Umbilical cord (tissue), 2 donors: ENCODE results near the gene REC114. TPM values are rescaled to one million over a fixed set of nuclear protein-coding genes. Genes with fewer than 3 reads are reported as not detected.
"Not testable (repeated sequence)": the region's sequence is repeated elsewhere in the genome, so short reads cannot be mapped to it uniquely, and the experiment has no call there.

Experiments
- DNase-seq: peaks from one replicate; pipeline ENCODE4 v3.0.0-alpha.2; 2015; ENCODE audit warnings: low spot score
- total RNA-seq: library from RNA; depleted of rRNA; stranded (reverse); fragments of >200 nt; gene quantifications from one replicate; pipeline ENCODE4 v1.2.3, GENCODE V29; 2014; ENCODE audit warnings: low replicate concordance; ENCODE audit not compliant: insufficient read depth

Gene REC114, protein sequence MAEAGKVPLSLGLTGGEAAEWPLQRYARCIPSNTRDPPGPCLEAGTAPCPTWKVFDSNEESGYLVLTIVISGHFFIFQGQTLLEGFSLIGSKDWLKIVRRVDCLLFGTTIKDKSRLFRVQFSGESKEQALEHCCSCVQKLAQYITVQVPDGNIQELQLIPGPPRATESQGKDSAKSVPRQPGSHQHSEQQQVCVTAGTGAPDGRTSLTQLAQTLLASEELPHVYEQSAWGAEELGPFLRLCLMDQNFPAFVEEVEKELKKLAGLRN
- total RNA-seq: not detected

DNA sequence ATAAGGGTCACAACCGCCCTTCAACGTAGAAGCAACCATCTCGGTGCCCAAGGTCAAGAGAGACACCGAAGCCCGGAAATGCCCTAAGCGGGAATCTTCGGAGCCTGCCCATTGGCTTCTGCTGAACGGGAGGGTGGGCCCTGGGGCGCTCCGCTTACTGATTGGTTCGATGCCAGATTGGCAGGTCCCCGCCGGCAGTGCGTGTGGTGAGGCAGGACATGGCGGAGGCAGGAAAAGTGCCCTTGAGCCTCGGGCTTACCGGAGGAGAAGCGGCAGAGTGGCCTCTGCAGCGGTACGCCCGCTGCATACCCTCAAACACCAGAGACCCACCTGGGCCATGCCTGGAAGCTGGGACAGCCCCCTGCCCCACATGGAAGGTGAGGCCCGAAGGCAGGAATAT, at the start of gene REC114:
TSS of gene REC114 (plus strand) at position 197 of the 400 bp plus-strand sequence. CDS start at position 219, 22 bp downstream.
- DNase-seq: no peak

DNA sequence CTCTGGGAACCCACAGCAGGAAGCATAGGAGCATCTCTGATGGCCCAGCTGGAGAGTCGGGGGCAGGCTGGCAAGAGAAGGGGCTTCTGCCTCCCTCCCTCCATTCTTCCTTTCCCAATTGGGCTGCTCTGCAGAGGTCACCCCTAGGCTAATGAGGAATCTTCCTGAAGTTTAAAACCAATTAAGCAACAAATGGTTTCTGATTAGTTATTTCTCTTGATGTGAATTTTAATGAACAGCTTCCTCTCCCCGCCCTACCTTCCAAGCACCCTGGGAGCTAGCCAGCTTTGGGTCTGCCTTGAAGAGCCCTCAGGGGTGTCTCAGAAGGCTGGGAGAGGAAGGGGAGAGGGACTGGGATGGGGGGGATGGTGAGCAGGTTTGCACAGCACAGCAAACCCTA, 49.6 kb upstream of the REC114 start:
- no peak for DNase-seq

DNA sequence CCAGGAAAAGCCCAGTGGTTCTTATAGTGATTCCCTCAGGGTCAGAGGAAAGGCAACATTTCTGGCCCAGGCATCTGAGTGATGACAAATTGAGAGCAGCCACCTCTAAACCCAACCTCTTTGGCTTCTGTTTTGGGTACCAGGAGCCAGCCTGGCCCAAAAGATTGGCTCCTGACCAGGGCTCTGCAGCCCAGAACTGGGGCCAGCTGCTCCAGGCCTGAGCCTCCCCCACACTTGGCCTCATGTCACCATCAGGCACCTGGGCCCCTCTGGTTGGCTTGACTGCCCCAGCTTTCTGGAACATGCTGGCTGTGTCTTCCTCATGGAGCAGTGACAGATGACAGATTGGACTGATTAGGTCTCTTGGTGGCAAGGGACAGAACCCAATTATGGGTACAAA, 48.2 kb upstream of the REC114 start:
- no peak for DNase-seq

DNA sequence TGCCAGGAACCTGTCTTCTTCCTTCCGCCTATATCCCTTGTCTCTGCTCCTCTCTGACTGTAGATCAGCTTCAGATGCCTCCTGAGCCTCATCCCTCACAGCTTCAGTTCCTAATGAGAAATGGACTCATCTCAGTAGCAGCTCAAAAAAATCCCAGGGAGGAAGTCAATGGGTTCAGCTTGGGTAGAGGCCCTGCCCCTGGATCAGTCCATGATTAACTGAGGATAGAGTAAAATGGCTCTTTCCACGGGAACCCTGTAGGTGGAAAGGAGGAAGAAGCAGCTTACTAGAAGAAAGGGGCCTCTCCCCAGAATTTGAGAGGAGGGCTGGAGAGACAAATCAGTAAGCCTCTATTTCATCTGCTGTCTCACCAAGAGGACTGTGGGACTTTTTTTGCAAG, 47.3 kb upstream of the REC114 start:
- DNase-seq: no peak

DNA sequence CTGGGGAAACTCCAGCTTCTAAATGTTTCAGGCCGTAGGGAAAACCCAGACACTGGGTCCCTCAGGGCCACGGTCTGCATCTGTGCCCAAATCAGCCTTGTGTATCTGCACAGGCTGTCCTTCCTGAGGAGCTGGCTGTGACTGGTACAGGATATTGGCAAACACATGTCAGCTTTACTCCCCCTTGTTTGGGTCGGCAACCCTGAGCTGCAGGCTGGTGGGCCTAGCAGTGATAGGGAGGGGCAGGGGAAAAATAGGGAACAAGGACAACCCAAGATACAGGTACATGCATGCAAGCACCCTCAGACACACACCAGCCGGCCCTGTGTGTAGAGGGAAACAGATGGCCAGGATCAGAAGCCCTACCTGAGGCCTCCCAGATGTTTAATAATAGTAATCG, 45.5 kb upstream of the REC114 start:
- no peak for DNase-seq

DNA sequence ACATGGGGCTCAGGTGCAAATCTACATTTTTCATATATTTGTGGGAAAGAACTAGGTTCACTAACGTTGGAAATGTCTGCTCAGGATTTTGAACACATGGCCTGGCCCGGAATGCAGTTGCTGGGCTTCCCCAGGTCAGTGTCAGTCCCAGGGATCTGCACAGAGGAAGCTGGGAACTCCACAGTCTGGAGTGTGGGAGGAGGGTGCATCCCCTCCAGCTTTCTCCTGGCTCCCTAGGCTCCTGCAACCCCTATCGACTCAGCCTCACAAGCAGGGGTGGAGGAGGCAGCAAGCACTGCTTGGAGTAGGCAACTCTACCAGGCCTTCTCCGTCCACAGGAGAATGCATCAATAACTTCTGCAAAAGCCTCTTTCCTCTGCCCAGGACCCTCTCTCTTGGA, 44.1 kb upstream of the REC114 start:
- DNase-seq: no peak

DNA sequence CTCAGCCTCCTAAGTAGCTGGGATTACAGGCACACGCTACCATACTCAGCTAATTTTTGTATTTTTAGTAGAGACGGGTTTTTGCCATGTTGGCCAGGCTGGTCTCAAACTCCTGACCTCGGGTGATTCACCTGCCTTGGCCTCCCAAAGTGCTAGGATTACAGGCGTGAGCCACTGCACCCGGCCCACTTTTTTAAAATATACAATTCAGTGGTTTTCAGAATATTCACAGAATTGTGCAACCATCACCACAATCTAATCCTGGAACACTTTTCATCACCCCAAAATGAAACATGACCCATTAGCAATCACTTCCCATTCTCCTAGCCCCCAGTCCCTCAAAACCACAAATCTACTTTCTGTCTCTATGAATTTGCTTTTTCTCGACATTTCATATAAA, 42.7 kb upstream of the REC114 start:
- DNase-seq: not testable (repeated sequence)

DNA sequence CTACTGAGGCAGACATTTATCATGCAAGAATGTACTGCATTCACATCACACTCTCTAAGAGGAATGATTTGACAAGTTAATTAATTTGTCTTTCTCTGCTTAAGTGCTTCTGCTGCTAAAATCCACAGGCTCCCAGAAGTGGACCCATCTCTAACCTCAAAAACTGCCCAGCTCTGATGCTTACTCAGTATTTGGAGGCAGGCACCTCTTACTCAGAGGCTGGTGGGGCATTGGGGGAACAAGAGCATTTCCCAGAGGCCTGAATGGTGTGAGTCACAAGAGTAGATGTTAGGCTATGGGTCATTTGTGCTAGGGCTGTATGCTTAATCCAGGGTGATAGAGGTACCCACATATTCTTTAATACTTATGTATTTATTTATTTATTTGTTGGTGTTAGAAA, 39.8 kb upstream of the REC114 start:
- no peak for DNase-seq

DNA sequence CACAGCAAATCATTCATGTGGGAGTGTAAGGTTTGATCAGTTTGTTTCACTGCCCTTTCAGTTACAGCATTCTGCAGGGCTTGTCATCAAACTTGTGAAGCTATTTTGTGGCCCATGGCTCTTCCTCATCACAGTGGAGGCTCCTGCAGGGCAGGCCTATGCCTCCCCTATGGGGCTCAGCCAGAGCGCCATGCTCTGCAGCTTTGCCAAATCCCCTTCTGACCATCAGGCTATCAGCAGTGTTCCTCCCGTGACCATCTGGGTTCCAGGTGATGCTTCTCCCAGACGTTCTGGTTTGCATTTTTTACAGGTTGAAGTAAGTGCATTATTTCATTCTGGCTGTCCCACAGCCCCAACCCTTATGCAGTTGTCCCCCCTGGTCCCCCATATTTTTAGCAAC, 28.1 kb upstream of the REC114 start:
- no peak for DNase-seq

DNA sequence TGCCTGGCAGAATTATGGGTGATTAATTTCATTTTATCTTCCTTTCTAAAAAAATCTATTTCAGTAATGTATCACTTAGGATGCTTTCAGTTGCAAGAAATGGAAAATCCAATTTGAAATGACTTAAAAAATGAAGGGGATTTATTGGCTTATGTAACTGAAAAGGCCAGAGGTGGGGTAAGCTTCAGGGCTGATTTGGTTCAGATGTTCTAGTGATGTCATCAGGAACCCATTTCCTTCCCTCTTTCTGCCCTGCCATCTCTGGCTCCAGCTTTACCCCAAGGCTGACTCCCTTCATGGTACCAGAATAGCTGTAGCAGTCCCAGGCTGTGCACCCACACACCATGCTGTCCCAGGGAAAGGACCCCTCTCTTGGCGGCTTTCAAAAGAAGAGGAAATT, 18.5 kb upstream of the REC114 start:
- no peak for DNase-seq

DNA sequence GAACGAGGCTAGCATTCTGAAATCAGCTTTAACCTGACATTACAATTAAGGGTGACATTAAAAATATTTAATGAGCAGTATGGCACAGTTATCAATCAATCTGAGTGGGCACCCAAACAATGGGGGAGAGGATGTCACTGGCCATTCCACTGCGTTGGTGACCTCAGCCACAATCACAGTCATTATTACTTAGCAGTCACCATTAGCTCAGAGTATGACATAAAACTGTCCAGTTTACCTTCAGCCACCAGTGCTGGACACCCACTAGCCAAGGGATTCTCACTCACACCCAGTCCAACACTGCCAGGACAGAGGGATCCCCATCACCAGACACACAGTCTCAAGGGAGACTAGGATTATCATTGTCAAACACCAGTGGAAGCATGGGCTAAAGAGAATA, 17.5 kb upstream of the REC114 start:
- DNase-seq: no peak

DNA sequence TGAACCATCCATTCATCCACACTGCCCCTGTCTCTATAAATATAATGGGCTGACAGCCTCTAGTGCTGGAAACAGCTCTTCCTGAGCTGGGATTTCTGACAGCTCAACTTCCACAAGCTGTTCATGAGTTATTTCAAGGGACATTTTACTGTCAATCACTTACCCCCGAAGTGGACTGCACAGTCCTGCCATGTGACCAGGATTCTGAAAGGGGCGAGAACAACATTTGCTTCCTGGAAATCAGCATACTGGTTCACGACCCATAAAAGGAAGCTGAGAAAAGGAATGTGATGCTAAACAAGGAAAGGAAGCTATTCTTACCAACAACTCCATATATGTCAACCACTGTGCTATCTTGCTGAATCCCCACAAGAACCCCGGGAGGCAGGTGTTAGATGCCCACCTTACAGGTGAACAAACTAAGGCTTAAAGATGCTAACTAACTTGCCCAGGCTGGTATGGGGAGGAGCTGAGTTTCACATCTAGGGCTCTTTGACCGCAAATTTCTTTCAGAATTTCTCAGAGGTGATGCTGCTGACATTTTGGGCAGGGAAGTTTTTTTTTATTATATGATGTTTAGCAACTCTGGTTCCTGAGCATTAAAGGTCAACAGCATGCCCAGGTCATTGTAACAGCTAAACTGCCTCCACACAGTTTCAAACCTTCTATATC, 16.5 kb upstream of the REC114 start:
- no peak for DNase-seq

DNA sequence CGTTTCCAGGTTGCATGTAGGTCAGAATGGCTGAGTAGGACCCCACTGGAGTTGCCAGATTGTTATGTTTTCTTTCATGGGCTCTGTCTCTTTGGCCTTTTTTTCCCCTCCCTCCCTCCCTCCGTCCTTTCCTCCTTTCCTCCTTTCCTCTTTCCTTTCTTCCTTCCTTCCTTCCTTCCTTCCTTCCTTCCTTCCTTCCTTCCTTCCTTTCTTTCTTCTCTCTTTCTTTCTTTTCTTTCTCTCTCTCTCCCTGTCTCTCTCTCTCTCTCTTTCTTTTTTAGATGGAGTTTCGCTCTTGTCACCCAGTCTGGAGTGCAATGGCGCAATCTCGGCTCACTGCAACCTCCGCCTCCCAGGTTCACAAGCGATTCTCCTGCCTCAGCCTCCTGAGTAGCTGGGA, 11.6 kb upstream of the REC114 start:
- DNase-seq: not testable (repeated sequence)

DNA sequence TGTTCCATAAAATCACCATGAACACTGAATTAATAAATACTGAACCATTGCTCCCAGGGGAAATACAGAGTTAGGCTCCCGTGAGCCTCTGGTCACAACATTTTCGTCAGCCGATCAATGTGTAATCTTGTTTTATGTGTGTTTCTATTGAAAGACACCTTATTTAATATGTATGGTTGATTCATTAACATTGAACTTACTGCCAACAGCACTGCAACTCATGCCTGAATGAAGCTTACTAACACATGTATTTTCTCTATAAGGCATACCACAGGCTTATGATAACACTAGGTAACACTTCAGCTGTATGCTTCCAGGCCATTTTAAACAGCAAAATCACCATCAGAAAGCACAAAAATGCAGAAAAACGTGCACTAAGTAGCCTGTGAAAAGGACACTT, 9.1 kb upstream of the REC114 start:
- no peak for DNase-seq

DNA sequence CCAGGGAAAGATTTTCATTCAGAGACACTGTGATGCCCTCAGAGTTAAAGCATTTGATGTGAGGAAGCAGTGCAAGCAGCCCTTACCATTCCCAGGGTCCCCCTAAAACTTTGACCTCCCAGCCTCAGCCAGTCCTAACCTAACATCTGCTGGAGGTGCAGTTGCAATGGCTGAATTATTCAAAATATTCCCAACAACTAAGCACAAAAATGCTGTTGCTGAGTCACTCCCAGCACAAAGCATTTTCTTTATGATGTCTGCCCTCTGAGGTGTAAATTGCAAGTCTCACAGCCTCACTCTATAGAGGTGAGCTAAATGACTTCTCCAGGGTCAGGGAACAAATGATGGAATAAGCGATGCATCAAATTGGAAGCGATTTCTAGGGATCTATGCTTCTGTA, 6.4 kb upstream of the REC114 start:
- no peak for DNase-seq

DNA sequence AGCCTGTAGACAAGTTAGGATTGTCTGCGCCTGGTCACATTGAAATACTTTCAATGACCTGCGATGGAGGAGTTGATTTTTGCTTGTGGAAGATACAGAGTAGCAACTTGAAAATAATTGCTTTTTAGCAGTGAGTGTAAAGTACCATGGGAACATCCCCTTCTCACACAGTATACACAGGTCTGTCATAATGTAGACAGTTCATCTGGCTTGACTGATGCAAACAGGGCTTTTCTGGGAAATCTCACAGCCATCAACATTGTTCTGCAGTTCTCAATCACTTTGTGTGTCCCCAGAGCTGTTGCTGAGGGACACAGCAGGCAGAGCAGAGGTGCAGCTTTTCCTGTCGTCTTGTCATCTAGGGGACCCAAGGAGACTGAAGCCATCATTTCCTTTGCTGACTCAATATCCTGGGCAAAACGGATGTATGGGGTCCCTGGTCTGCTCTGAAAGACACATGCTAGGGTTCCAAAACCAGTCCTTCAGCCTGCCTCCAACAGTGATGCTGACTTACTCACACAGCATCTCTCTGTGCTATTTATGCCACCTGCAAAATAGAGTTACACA, 5.3 kb upstream of the REC114 start:
- DNase-seq: no peak

DNA sequence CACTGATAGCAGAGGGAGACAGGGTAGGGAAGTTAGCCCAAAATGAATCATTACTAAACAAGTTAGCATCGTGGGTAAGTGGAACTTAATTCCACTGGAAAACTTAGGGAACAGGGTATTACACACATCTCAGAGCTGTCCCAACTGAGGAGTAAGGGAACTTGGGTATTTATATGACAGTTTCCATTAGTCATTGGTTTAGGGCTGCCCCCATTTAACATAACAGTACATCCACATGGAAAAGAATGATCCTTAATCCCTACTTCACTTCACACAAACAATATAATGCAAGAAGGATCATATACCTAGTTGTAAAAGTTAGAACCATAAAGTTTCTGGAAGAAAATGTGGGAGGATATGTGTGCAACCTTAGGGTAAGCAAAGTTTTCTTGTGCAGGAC, 4.3 kb upstream of the REC114 start:
- no peak for DNase-seq

DNA sequence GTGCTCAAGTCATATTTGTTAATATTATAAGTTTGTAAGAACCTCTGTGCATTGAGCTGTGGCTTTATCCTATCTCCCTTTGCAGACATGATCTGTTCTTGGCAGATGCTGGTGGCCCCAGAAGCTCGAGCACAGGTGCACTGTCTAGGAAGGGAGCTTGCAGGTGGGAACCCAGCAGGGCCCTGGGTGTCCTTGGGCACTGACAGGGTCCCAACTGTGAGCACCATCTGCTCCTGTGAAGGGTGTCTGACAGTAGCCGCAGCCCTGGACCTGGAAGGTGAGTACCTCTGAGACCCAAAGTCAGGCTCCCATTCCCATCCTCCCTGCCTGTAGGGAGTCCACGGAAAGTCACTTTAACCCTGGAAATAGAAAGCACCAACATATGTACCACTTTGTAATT, 2.4 kb upstream of the REC114 start:
- no peak for DNase-seq

DNA sequence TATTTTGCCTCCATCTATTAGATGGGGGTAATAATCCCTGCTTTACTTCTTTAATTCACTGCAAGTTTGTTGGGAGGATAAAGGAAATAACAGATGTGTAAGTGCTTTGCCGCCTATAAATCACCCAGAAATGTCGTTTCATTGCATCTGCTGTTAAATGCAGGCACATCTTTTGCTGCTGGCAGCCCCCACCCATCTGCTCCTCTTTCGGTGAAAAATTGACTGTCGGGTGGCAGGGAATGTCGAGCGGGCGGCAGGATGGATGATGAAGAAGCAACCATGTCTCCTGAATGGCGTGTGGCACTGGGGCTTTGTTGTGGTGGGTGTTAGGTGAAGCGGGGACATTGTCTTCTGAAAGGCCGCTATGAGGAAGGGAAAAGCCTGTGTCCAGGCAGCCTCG, 543 bp upstream of the REC114 start:
- no peak for DNase-seq

DNA sequence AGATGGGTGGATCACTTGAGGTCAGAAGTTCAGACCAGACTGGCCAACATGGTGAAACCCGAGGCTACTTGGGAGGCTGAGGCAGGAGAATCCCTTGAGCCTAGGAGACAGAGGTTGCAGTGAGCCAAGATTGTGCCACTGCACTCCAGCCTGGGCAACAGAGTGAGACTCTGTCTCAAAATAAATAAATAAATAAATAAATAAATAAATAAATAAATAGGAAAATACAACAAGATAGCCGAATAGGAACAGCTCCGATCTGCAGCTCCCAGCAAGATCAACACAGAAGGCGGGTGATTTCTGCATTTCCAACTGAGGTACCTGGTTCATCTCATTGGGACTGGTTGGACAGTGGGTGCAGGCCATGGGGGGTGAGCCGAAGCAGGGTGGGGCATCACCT, 4.5 kb downstream of the REC114 start:
- DNase-seq: not testable (repeated sequence)

DNA sequence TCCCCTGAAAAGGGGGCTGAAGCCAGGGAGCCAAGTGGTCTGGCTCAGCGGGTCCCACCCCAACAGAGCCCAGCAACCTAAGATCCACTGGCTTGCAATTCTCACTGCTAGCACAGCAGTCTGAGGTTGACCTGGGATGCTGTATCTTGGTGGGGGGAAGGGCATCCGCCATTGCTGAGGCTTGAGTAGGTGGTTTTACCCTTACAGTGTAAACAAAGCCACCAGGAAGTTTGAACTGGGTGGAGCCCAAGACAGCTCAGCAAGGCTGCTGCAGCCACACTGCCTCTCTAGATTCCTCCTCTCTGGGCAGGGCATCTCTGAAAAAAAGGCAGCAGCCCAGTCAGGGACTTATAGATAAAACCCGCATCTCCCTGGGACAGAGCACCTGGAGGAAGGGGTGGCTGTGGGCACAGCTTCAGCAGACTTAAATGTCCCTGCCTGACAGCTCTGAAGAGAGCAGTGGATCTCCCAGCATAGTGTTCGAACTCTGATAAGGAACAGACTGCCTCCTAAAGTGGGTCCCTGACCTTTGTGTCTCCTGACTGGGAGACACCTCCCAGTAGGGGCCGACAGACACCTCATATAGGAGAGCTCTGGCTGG, 5.3 kb downstream of the REC114 start:
- DNase-seq: not testable (repeated sequence)

DNA sequence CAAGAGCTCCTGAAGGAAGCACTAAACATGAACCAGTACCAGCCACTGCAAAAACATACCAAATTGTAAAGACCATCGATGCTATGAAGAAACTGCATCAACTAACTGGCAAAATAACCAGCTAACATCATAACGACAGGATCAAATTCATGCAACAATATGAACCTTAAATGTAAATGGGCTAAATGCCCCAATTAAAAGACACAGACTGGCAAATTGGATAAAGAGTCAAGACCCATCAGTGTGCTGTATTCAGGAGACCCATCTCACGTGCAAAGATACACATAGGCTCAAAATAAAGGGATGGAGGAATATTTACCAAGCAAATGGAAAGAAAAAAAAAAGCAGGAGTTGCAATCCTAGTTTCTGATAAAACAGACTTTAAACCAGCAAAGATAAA, 7.0 kb downstream of the REC114 start:
- not testable (repeated sequence) for DNase-seq

DNA sequence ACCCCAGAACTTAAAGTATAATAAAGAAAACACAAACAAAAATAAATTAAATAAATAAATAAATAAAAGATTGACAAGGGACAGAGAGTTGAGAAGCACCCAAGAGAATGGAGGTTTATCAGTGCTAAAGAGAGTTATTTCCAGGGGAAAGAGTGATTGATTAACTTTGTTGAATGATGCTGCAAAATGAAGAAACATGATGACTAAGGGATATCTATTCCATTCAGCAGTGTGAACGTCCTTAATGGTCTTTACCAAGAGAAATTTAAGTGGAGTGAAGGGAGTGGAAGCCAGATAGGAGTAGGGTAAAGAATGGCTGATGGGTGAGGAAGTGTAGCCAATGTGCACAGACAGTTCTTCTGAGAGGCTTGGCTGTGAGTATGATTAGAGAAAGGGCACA, 11.1 kb downstream of the REC114 start:
- DNase-seq: no peak
